GM21619 (cell line): ENCODE data around the gene FOXK1.
"Not testable (repeated sequence)": the region's sequence is repeated elsewhere in the genome, so short reads cannot be mapped to it uniquely, and the experiment has no call there.

Source experiments
- ATAC-seq: cut with Tn5 transposase; IDR thresholded peaks from one replicate; pipeline ENCODE4 v1.9.1; 2021; ENCODE audit not compliant: unreplicated experiment

Gene FOXK1

DNA sequence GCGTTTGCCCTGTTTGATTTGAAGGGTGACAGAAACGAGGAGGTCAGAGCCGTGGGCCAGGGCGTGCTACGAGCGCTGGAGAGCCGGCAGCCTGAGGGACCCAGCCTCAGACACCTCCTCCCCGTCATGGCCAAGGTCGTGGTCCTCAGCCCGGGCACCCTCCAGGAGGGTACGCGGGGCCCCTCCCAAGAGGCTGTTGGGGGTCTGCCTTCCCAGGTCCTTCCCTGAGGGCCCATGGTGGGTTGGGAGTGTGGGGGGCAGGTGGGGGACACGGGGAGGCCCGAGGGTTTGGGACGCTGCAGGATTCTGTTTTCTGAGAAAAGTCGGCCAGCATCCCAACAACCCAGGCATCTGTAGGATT lies 101.2 kb downstream of the FOXK1 start:
- ATAC-seq, result no peak

DNA sequence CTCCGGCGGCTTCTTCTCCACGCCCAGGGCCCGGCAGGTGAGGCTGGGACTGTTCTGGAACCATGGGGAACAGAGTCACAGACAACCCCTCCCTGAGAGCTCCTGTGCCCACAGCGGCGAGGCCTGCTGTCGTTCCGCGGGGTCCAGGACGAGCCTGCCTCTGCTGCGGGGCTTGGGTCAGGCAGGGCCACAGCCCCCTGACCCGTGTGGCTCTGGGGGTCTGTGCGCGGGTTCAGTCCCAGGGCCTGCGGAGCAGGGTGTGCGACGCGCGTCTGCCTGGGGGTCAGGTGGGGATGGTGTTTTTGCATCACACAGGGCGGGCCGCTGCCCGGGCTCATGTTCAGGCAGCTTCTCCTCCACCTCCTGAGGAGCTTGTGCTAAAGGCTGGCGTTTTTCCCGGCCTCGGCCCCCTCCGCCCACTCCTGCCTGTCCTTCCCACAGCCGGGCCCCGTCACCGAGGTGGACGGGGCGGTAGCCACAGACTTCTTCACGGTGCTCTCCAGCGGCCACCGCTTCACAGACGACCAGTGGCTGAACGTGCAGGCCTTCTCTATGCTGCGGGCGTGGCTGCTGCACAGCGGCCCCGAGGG lies 101.8 kb downstream of the FOXK1 start:
- ATAC-seq, result no peak

DNA sequence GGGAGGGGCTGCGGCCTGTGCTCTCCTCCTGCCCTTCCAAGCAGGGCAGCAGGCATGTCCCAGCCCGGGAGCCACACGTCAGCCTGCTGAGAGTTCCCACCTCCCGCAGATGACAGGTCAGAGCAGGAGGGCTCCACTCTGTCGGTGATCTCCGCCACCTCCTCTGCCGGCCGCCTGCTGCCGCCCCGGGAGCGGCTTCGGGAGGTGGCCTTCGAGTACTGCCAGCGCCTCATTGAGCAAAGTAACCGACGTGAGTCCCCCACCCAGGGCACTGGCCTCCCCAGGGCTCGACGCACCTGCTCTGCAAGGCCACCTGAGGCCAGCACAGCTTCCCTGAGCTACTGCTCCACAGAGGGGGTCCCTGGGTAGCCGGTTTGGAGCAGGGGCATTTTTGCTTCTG lies 102.7 kb downstream of the FOXK1 start:
- ATAC-seq, result no peak

DNA sequence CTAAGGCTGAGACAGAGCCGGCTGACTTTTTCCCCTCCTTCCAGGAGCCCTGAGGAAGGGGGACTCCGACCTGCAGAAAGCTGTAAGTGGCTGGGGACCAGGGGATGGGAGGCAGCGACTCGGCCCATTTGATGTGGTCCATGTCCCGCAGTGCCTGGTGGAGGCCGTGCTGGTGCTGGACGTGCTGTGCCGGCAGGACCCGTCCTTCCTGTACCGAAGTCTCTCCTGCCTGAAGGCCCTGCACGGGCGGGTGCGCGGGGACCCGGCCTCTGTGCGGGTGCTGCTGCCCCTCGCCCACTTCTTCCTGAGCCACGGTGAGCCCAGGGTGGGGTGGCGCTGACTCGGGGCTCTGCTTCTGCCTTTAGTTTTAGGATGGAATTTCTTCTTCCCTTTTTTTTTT lies 103.3 kb downstream of the FOXK1 start:
- ATAC-seq, result no peak

DNA sequence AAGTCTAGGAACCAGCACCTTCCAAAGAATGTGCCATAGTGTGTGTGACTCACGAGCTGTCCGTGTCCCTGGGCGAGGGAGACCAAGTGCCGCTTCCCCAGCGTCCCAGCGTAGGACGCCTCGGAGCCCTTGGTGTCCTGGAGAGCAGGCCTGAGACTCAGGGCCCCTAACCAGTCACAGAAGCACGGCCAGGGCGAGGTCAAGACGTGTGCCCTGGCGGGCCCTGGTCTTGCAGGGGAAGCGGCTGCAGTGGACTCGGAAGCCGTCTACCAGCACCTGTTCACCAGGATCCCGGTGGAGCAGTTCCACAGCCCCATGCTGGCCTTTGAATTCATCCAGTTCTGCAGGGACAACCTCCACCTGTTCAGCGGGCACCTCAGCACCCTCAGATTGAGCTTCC lies 103.9 kb downstream of the FOXK1 start:
- ATAC-seq, result no peak

DNA sequence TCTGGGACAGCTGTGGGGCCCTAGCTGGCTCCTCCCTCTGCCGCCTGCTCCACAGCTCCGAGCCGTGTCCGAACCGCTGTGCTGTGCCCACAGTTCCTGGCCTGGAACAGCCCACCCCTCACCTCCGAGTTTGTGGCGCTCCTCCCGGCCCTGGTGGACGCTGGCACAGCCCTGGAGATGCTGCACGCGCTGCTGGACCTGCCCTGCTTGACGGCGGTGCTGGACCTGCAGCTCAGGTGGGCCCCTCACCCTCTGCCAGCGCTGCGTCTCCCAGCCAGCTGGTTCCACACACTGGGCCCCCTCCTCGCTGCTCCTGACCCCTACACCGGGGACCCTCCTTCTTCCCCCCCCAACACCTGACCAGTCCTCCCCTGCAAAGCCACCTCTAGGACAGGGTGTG lies 105.4 kb downstream of the FOXK1 start:
- no peak for ATAC-seq

DNA sequence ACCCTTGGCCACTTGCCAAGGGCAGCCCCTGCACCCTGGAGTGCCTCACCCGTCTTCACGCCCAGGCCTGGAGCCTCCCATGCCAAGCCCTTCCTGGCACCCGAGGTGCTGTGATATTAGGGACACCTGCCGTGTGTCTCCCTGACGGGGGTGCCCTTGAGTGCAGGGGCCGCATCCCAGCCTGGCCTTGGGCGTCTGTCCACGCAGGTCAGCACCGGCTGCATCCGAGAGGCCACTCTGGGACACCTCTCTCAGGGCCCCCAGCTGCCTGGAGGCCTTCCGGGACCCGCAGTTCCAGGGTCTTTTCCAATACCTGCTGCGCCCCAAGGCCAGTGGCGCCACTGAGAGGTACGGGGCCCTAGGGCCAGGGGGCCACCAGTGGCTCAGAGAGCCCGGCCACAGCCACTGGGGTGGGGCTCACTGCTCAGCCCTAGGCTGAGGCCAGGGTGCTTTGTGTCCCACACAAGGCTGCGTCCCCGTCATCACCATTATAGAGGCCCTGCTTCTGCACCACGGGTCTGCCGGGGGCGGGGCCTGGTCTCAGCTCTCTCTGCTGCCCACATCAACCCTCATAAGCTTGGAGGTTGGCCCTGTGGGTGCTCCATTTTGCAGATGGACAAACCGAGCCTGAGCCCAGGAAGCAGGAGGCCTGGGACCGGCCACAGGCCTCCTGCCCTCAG lies 106.0 kb downstream of the FOXK1 start:
- no peak for ATAC-seq

DNA sequence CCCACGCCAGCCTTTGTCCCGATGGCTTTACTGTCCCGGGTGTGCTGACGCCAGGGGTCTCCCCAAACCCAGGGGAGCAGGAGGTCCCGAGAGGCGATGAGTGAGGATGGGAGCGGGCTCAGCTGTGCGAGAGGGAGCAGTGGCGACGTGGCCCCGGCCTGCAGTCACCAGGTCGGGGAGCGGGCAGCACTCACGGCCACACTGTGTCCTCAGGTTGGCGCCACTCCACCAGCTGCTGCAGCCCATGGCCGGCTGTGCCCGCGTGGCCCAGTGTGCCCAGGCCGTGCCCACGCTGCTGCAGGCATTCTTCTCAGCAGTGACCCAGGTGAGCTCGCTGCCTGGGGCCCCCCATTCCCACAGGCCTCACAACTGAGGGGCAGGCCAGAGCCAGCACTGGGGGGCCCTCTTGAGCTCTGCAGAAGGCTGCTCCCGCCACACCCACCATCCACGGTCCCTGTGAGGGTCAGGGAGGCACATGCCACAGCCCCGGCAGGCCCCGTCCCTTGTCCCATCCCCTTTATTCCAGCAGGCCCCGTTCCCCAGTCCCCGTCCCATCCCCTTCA lies 106.6 kb downstream of the FOXK1 start:
- ATAC-seq, result no peak

DNA sequence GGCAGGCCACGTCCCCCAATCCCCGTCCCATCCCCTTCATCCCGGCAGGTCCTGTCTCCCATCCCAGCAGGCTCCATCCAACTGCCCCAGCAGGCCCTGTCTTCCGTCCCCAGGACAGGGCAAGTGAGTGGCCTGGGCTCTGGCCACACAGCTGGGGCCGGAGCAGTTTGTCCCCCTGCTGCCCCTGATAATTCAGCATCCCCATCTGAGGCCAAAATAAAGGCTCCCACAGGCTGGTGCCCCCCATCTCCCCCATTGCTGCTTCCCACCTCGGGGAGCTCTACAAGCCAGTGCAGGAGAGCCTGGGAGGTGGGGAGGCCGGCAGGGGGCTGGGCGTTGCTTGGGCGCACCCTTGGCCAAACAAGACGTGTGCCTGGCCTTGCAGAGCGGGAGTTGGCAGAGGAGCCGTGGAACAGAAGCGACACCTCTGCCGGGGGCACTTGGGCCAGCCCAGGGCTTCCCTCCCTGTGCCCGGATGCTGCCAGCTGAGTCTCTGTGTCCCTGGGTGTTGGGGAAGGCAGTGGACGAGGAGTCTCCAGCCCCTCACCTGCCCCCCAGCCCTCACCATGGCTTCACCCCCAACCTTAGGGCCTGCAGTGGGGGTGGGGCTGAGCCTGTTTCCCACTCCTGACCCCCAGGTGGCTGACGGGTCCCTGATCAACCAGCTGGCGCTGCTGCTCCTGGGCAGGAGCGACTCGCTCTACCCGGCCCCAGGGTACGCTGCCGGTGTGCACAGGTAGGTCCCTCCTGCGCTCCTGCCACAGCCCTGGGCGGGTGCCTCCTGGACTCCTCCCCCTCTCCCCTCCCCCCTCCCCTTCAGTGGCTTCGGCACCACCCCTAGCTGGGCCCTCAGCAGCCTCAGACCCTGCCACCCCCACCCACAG lies 107.3 kb downstream of the FOXK1 start:
- ATAC-seq, result no peak

DNA sequence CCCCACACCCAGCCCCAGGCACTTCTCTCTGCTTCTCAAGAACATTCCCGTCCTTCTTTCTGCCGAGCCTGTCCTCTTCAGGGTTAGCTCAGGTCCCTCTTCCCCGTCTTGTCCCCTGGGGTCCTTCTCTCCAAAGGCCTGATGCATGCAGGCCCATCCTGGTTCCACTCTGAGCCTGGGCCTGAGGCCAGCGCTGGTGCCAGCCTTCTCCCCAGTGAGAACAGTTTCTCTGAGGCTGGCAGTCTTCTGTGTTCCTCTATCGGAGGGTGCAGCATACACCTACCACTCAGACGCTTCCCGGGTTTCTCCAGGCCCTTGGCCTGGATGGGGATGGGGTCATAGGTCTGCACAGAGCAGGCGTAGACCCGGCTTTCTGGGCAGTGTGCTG lies 108.0 kb downstream of the FOXK1 start:
- ATAC-seq, result no peak

DNA sequence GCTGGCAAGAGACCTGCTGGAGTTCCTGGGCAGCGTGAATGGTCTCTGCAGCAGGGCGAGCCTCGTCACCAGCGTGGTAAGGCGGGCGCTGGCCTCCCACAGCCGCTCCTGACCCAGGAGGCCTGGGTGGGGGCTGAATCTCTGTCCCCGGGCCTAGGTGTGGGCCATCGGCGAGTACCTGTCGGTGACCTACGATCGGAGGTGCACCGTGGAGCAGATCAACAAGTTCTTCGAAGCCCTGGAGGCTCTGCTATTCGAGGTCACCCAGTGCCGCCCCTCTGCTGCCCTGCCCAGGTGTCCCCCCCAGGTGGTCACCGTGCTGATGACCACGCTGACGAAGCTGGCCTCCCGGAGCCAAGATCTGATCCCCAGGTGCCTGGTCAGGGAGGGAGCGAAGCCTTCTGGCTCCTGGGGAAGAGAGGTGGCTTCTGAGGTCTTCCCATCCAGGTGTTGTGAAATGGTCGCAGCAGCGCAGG lies 108.5 kb downstream of the FOXK1 start:
- no peak for ATAC-seq

DNA sequence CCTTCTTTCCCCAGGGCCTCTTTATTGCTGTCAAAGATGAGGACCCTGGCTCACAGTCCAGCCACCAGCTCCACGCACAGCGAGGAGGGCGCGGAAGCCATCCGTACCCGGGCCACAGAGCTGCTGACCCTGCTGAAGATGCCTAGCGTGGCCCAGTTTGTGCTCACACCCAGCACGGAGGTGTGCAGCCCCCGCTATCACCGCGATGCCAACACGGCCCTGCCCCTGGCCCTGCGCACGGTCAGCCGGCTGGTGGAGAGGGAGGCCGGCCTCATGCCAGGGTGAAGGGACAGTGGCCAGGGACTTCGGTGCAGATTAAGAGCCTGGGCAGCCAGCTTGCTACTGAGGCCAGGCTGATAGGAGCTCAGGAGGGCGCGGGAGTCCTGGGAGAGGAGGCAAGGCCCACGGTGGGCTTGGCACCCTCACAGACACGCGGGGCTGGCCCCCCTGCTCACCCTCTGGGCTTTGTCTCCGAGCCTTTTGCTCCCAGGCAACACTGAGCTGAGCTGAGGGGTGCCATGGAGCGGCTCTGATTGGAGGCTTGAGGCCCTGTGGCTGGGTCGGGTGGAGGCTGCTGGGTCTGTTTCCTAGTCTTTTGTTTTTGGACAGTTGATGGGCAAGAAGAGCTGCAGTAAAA lies 109.1 kb downstream of the FOXK1 start:
- ATAC-seq, result no peak

DNA sequence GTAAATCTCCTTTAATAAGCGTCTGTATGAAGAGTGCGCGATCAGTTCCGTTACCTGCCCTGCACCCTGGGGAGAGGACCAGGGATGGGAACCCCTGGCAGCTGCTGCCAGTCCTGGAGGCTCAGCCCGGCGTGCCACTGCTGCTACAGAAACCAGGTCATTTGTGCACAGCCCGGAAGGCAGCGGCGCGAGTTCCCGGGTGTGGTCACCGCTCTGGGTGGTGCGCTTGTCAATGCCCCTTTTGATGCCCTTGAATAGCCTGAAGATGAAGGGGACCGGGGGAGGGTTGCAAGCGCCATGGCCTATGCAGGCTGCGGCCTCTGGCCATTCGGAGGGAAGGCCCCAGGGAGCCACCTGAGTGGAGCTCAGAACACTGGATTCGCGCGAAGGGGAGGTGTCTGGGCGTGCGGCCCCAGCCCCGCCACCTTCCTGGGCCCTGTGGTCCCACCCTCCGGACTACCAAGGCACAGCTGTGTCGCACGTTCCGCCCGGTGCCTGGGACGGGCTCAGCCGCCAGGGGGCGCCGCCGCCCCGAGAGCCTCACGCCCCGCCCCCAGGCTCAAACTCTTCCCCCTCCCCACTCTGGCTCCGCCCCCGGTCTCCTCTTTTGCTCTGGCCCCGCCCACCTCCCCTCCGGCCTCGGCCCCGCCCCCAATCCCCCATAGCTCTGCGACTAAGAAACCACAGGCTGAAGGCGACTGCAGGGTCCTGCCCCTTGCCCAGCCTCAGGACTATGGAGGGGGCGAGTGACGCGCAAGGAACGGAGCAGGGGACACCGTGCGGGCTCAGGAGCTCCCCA lies 109.8 kb downstream of the FOXK1 start:
- no peak for ATAC-seq

DNA sequence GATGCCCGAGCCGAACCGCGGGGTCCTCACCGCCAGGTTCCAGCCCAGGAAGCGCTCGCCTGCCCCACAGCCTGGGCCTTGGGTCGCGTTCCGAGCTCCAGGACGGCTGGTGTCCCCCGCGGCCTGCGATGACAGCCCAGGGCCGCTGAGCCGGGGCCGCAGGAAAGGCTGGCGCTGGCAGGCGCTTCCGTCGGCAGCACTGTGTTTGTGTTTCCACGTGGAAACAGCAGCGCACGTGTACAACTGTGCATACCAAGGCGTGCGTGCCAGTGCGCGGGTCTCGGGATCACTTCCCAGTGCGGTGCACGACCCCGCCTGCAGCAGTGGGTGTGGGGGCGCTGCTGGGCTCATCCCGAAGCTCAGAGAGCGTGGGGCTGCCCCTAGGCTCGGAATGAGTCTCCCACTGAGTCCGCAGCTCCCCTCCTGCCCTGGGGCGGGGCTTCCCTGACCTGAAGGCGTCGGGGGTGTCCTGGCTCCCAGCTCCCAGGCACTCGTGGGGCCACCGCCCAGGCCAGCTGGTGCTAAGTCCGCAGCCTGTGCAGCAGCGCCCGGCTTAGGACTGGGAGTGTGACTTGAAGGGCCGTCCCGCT lies 110.5 kb downstream of the FOXK1 start:
- ATAC-seq, result no peak

DNA sequence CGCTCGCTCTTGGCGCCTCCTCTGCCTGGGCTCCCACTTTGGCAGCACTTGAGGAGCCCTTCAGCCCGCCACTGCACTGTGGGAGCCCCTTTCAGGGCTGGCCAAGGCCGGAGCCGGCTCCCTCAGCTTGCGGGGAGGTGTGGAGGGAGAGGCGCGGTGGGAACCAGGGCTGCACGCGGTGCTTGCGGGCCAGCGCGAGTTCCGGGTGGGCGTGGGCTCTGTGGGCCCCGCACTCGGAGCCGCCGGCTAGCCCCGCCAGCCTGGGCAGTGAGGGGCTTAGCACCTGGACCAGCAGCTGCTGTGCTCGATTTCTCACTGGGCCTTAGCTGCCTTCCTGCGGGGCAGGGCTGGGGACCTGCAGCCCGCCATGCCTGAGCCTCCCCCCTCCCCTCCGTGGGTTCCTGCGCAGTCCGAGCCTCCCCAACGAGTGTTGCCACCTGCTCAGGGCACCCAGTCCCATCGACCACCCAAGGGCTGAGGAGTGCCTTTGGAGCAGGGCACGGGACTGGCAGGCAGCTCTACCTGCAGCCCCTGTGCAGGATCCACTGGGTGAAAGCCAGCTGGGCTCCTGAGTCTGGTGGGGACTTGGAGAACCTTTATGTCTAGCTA lies 111.4 kb downstream of the FOXK1 start:
- not testable (repeated sequence) for ATAC-seq

DNA sequence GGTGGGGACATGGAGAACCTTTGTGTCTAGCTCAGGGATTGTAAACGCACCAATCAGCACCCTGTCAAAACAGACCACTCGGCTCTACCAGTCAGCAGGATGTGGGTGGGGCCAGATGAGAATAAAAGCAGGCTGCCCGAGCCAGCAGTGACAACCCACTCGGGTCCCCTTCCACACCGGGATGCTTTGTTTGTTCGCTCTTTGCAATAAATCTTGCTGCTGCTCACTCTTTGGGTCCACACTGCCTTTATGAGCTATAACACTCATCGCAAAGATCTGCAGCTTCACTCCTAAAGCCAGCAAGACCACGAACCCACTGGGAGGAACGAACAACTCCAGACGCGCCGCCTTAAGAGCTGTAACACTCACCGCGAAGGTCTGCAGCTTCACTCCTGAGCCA lies 112.1 kb downstream of the FOXK1 start:
- ATAC-seq, result not testable (repeated sequence)

DNA sequence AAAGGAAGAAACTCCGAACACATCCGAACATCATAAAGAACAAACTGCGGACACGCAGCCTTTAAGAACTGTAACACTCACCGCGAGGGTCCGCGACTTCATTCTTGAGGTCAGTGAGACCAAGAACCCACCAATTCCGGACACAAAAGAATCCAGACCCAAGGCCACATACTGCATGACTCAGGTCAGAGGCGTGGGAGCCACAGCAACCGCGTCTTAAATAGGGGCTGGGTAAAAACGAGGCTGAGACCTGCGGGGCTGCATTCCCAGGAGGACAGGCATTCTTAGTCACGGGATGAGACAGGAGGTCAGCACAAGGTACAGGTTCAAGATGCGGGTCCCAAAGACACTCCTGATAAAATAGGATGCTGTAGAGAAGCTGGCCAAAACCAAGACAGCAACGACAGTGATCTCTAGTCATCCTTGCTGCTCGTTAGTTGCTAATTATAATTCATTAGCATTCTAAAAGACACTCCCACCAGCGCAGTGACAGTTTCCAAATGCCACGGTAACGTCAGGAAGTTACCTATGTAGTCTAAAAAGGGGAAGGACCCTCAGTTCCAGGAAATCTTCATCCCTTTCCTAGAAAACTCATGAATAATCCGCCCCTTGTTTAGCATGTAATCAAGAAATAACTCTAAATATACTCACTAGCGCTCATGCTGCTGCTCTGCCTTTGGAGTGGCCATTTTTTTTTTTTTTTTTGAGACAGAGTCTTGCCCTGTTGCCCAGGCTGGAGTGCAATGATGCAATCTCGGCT lies 112.7 kb downstream of the FOXK1 start:
- ATAC-seq, result no peak

DNA sequence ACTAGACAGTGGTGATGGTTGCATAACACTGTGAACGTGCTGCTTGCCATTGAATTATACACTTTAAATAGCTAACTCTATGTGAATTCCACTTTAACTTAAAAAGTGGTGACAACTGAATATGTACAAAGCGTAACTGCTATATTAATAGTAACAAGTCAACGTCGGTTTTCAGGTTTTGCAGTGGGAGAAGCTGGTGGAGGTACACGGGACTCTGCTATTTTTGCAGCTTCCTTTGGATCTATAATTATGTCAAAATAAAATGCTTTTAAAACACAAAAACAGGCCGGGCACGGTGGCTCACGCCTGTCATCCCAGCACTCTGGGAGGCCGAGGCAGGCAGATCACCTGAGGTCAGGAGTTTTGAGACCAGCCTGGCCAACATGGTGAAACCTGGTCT lies 114.4 kb downstream of the FOXK1 start:
- no peak for ATAC-seq
